Measurements from ENCODE around the gene ZP2.
"Not testable (repeated sequence)": the region's sequence is repeated elsewhere in the genome, so short reads cannot be mapped to it uniquely, and the experiment has no call there.

ZP2 gene

GRCh38 chr16:21157632-21158031, 53.7 kb downstream of the ZP2 start:
- peak overlapping the region; percentile 98 for H2AFZ ChIP-seq (ENCODE audit: low read length)
- peak overlapping the region in 1 of 2 donors; percentile 75 for H3K4me3 ChIP-seq (ENCODE audit: low read length in 2 of 2)
- no peak overlapping the region for H3K14ac ChIP-seq (ENCODE audit: low read length)
- H2BK15ac ChIP-seq (ENCODE audit: low read length): no peak overlapping the region
- H2BK5ac ChIP-seq (ENCODE audit: low read length): no peak overlapping the region
- no peak overlapping the region for H2AK5ac ChIP-seq (ENCODE audit: low read depth, low read length)
- no peaks in the 10 kb centered on the region for H3K9me3 ChIP-seq (replicated peaks in 1 of 2; ENCODE audit: control insufficient read depth in 2 of 2, insufficient read depth in 1 of 2, low read depth in 1 of 2, low read length in 2 of 2)
- H4K91ac ChIP-seq (ENCODE audit: low read depth, low read length, poor library complexity): no peak overlapping the region
- H3K79me1 ChIP-seq (ENCODE audit: low read depth, low read length): no peaks in the 10 kb centered on the region
- WGBS, 2 donors (ENCODE audit: extremely low coverage in 2 of 2, insufficient read length in 2 of 2, insufficient replicate concordance in 1 of 2): no CpG with 5 or more reads among the region's 5 CpGs
- H3K27me3 ChIP-seq (ENCODE audit: control insufficient read depth in 3 of 3, insufficient read depth in 3 of 3, low read depth in 1 of 3, low read length in 3 of 3): no peaks in the 10 kb centered on the region
- no peak overlapping the region for H4K8ac ChIP-seq (ENCODE audit: low read depth, low read length)
- no peak overlapping the region for H3K23ac ChIP-seq (ENCODE audit: low read depth, low read length, poor library complexity)
- peaks cover 3 to 6% of the 10 kb centered on the region in 2 donors for H3K4me1 ChIP-seq (ENCODE audit: control insufficient read depth in 2 of 2, insufficient read depth in 1 of 2, low read depth in 1 of 2, low read length in 2 of 2)
- H3K36me3 ChIP-seq (replicated peaks in 1 of 2; ENCODE audit: control insufficient read depth in 2 of 2, insufficient read depth in 2 of 2, low read length in 2 of 2): peaks cover 5 to 20% of the 10 kb centered on the region in 2 donors
- H2BK12ac ChIP-seq (ENCODE audit: low read length): no peak overlapping the region
- no peak overlapping the region for H3K4me2 ChIP-seq (ENCODE audit: insufficient read depth, low read length, poor library complexity, severe bottlenecking)
- no peak overlapping the region for H3K18ac ChIP-seq (ENCODE audit: low read length)
- H2BK120ac ChIP-seq (ENCODE audit: low read depth, low read length): no peak overlapping the region
- H3K4ac ChIP-seq (ENCODE audit: low read length): no peak overlapping the region
- DNase-seq (ENCODE audit: low spot score): no peak
- H3K9ac ChIP-seq (ENCODE audit: low read depth, low read length, poor library complexity): no peak overlapping the region
- H3K27ac ChIP-seq (replicated peaks; ENCODE audit: low read length): no peak overlapping the region

- Histone ChIP-seq H3K4me1 (ENCODE audit: control insufficient read depth in 2 of 2, insufficient read depth in 1 of 2, low read depth in 1 of 2, low read length in 2 of 2) (peaks cover 3 to 6% of the 10 kb centered on the region in 2 donors), H3K27ac (replicated peaks; ENCODE audit: low read length) (no peak overlapping the region), H3K9me3 (replicated peaks in 1 of 2; ENCODE audit: control insufficient read depth in 2 of 2, insufficient read depth in 1 of 2, low read depth in 1 of 2, low read length in 2 of 2) (no peaks in the 10 kb centered on the region), H3K4me2 (ENCODE audit: insufficient read depth, low read length, poor library complexity, severe bottlenecking) (no peak overlapping the region), H2BK12ac (ENCODE audit: low read length) (no peak overlapping the region), H2BK120ac (ENCODE audit: low read depth, low read length) (no peak overlapping the region), H3K9ac (ENCODE audit: low read depth, low read length, poor library complexity) (no peak overlapping the region), H3K79me1 (ENCODE audit: low read depth, low read length) (no peaks in the 10 kb centered on the region), H3K36me3 (replicated peaks in 1 of 2; ENCODE audit: control insufficient read depth in 2 of 2, insufficient read depth in 2 of 2, low read length in 2 of 2) (peaks cover 5 to 14% of the 10 kb centered on the region in 2 donors), H2AFZ (ENCODE audit: low read length) (no peak overlapping the region), H4K91ac (ENCODE audit: low read depth, low read length, poor library complexity) (no peak overlapping the region), H3K4me3 (ENCODE audit: low read length in 2 of 2) (no peak overlapping the region), H3K4ac (ENCODE audit: low read length) (no peak overlapping the region), H3K27me3 (ENCODE audit: control insufficient read depth in 3 of 3, insufficient read depth in 3 of 3, low read depth in 1 of 3, low read length in 3 of 3) (no peaks in the 10 kb centered on the region), H2BK15ac (ENCODE audit: low read length) (no peak overlapping the region), H4K8ac (ENCODE audit: low read depth, low read length) (no peak overlapping the region), H3K14ac (ENCODE audit: low read length) (no peak overlapping the region), H2AK5ac (ENCODE audit: low read depth, low read length) (no peak overlapping the region), H3K23ac (ENCODE audit: low read depth, low read length, poor library complexity) (no peak overlapping the region), H3K18ac (ENCODE audit: low read length) (no peak overlapping the region), H2BK5ac (ENCODE audit: low read length) (no peak overlapping the region)
- no CpG with 5 or more reads among the region's 6 CpGs for WGBS, 2 donors (ENCODE audit: extremely low coverage in 2 of 2, insufficient read length in 2 of 2, insufficient replicate concordance in 1 of 2)
- peak; percentile 59 for DNase-seq (ENCODE audit: low spot score)
Observed at GRCh38 chr16:21156767-21157467, 54.5 kb downstream of the ZP2 start.

- not testable (repeated sequence) for H3K79me1 ChIP-seq (ENCODE audit: low read depth, low read length); H4K91ac ChIP-seq (ENCODE audit: low read depth, low read length, poor library complexity); H3K4me3 ChIP-seq (ENCODE audit: low read length in 2 of 2); H3K9ac ChIP-seq (ENCODE audit: low read depth, low read length, poor library complexity); H2BK5ac ChIP-seq (ENCODE audit: low read length); H2BK12ac ChIP-seq (ENCODE audit: low read length); H3K4me1 ChIP-seq (ENCODE audit: control insufficient read depth in 2 of 2, insufficient read depth in 1 of 2, low read depth in 1 of 2, low read length in 2 of 2); H3K9me3 ChIP-seq (replicated peaks in 1 of 2; ENCODE audit: control insufficient read depth in 2 of 2, insufficient read depth in 1 of 2, low read depth in 1 of 2, low read length in 2 of 2); H3K4me2 ChIP-seq (ENCODE audit: insufficient read depth, low read length, poor library complexity, severe bottlenecking); H3K14ac ChIP-seq (ENCODE audit: low read length); H3K4ac ChIP-seq (ENCODE audit: low read length); H2BK120ac ChIP-seq (ENCODE audit: low read depth, low read length); DNase-seq (ENCODE audit: low spot score); H3K27me3 ChIP-seq (ENCODE audit: control insufficient read depth in 3 of 3, insufficient read depth in 3 of 3, low read depth in 1 of 3, low read length in 3 of 3); H4K8ac ChIP-seq (ENCODE audit: low read depth, low read length); H3K27ac ChIP-seq (replicated peaks; ENCODE audit: low read length); H2AFZ ChIP-seq (ENCODE audit: low read length); H2BK15ac ChIP-seq (ENCODE audit: low read length); H3K23ac ChIP-seq (ENCODE audit: low read depth, low read length, poor library complexity); H3K18ac ChIP-seq (ENCODE audit: low read length); H2AK5ac ChIP-seq (ENCODE audit: low read depth, low read length); H3K36me3 ChIP-seq (replicated peaks in 1 of 2; ENCODE audit: control insufficient read depth in 2 of 2, insufficient read depth in 2 of 2, low read length in 2 of 2)
- WGBS, 2 donors (ENCODE audit: extremely low coverage in 2 of 2, insufficient read length in 2 of 2, insufficient replicate concordance in 1 of 2): no CpG with 5 or more reads among the region's 1 CpG
Observed at GRCh38 chr16:21156011-21156410, 55.4 kb downstream of the ZP2 start.

- WGBS, 2 donors (ENCODE audit: extremely low coverage in 2 of 2, insufficient read length in 2 of 2, insufficient replicate concordance in 1 of 2): no CpG with 5 or more reads among the region's 11 CpGs
- not testable (repeated sequence) for H3K9ac ChIP-seq (ENCODE audit: low read depth, low read length, poor library complexity); H4K91ac ChIP-seq (ENCODE audit: low read depth, low read length, poor library complexity); H3K79me1 ChIP-seq (ENCODE audit: low read depth, low read length); H2BK12ac ChIP-seq (ENCODE audit: low read length); H2BK15ac ChIP-seq (ENCODE audit: low read length); H3K4me3 ChIP-seq (ENCODE audit: low read length in 2 of 2); H2BK5ac ChIP-seq (ENCODE audit: low read length); H3K4me2 ChIP-seq (ENCODE audit: insufficient read depth, low read length, poor library complexity, severe bottlenecking); H3K14ac ChIP-seq (ENCODE audit: low read length); H3K23ac ChIP-seq (ENCODE audit: low read depth, low read length, poor library complexity); H2AFZ ChIP-seq (ENCODE audit: low read length); H2AK5ac ChIP-seq (ENCODE audit: low read depth, low read length); H3K4me1 ChIP-seq (ENCODE audit: control insufficient read depth in 2 of 2, insufficient read depth in 1 of 2, low read depth in 1 of 2, low read length in 2 of 2); H3K27me3 ChIP-seq (ENCODE audit: control insufficient read depth in 3 of 3, insufficient read depth in 3 of 3, low read depth in 1 of 3, low read length in 3 of 3); H3K18ac ChIP-seq (ENCODE audit: low read length); H3K9me3 ChIP-seq (replicated peaks in 1 of 2; ENCODE audit: control insufficient read depth in 2 of 2, insufficient read depth in 1 of 2, low read depth in 1 of 2, low read length in 2 of 2); H3K4ac ChIP-seq (ENCODE audit: low read length); H3K27ac ChIP-seq (replicated peaks; ENCODE audit: low read length); H3K36me3 ChIP-seq (replicated peaks in 1 of 2; ENCODE audit: control insufficient read depth in 2 of 2, insufficient read depth in 2 of 2, low read length in 2 of 2); H2BK120ac ChIP-seq (ENCODE audit: low read depth, low read length); H4K8ac ChIP-seq (ENCODE audit: low read depth, low read length); DNase-seq (ENCODE audit: low spot score)
Observed at GRCh38 chr16:21153124-21153729, 58.1 kb downstream of the ZP2 start.

Data from neuronal stem cell (in vitro differentiated cells).